K562 (cell line): ENCODE data around the gene CARD11. TPM values are rescaled to one million over a fixed set of nuclear protein-coding genes. Genes with fewer than 3 reads are reported as not detected.

Experiments
- CCAR2 ChIP-seq: fragments of 200-400 bp; formaldehyde crosslinking; IDR thresholded peaks from 2 replicates; pipeline ENCODE4 v1.6.1; 2017; ENCODE audit warnings: mild to moderate bottlenecking, low read depth, low read length
- CREM ChIP-seq: IDR thresholded peaks from 2 replicates; pipeline ENCODE4 v1.6.1; 2014; ENCODE audit warnings: antibody characterized with exemption, low read depth
- E2F3 ChIP-seq: fragments of 250-450 bp; sonication (Bioruptor Pico); IDR thresholded peaks from 2 replicates; pipeline ENCODE4 v1.4.0; 2020; ENCODE audit warnings: mild to moderate bottlenecking
- E2F6 ChIP-seq, 2 experiments: IDR thresholded peaks; 2 replicates each; pipeline ENCODE4 v1.6.1; 2011; ENCODE audit warnings: borderline replicate concordance in 1 of 2, control low read depth in 1 of 2, low read depth in 1 of 2, low read length in 1 of 2, mild to moderate bottlenecking in 1 of 2, mixed read lengths in 1 of 2, moderate library complexity in 1 of 2; ENCODE audit not compliant: insufficient read depth in 1 of 2, insufficient read length in 1 of 2, poor library complexity in 1 of 2, severe bottlenecking in 1 of 2; ENCODE audit errors: extremely low read depth in 1 of 2
- KLF10 ChIP-seq: fragments of 250-450 bp; sonication (Bioruptor Pico); IDR thresholded peaks from 2 replicates; pipeline ENCODE4 v1.6.1; 2021; ENCODE audit warnings: matching md5 sums
- KLF13 ChIP-seq: fragments of 450-650 bp; IDR thresholded peaks from 2 replicates; pipeline ENCODE4 v1.6.1; 2016; ENCODE audit warnings: missing genetic modification characterization, low read depth, mild to moderate bottlenecking, missing compliant biosample characterization, moderate library complexity, borderline replicate concordance
- MAZ ChIP-seq, 2 experiments: fragments of 450-650 bp in 1 of 2; sonication (generic) in 1 of 2; formaldehyde crosslinking; IDR thresholded peaks in 1 of 2; conservative IDR thresholded peaks in 1 of 2; 2 replicates each; pipeline versions ENCODE4 v1.4.0 to v1.5.0; 2020; ENCODE audit warnings: mild to moderate bottlenecking in 1 of 2, missing genetic modification reagents in 1 of 2
- PHB ChIP-seq: fragments of 250-450 bp; sonication (Bioruptor Pico); IDR thresholded peaks from 2 replicates; pipeline ENCODE4 v1.5.0; 2021
- PHF20 ChIP-seq: fragments of 450-650 bp; IDR thresholded peaks from 2 replicates; pipeline ENCODE4 v1.6.1; 2018; ENCODE audit not compliant: partially characterized antibody
- POU5F1 ChIP-seq: fragments of 150-350 bp; IDR thresholded peaks from 2 replicates; pipeline ENCODE4 v1.6.1; 2014; ENCODE audit warnings: borderline replicate concordance, low read length, low read depth, mild to moderate bottlenecking; ENCODE audit not compliant: partially characterized antibody
- PRDM10 ChIP-seq: fragments of 450-650 bp; IDR thresholded peaks from 2 replicates; pipeline ENCODE4 v1.6.1; 2018; ENCODE audit not compliant: partially characterized antibody
- RBM34 ChIP-seq: fragments of 200-400 bp; formaldehyde crosslinking; IDR thresholded peaks from 2 replicates; pipeline ENCODE4 v1.6.1; 2018; ENCODE audit warnings: low read length, borderline replicate concordance; ENCODE audit not compliant: insufficient read depth
- ZBTB11 ChIP-seq, 3 experiments: fragments of 200-800 bp in 1 of 3; fragments of 250-450 bp in 1 of 3; fragments of 450-650 bp in 1 of 3; sonication (Bioruptor Pico) in 1 of 3; sonication (Bioruptor generic) in 1 of 3; formaldehyde crosslinking in 1 of 3; IDR thresholded peaks; 2 replicates each; pipeline versions ENCODE4 v1.6.1 to v1.8.0; 2016 to 2022; ENCODE audit warnings: mild to moderate bottlenecking in 2 of 3, missing genetic modification characterization in 2 of 3, missing compliant biosample characterization in 1 of 3, moderate library complexity in 1 of 3
- ZNF644 ChIP-seq: fragments of 200-800 bp; sonication (Bioruptor generic); IDR thresholded peaks from 2 replicates; pipeline ENCODE4 v1.6.1; 2016; ENCODE audit warnings: low read depth, missing genetic modification characterization, missing compliant biosample characterization
- polyA plus RNA-seq, 8 experiments: library from polyadenylated mRNA; depleted of rRNA in 4 of 8; stranded (reverse) in 5 of 8; unstranded in 3 of 8; fragments of >200 nt; fragmentation: Nextera tagmentation in 2 of 8; fragmentation: Illumina TruSeq in 1 of 8; extraction: Ambion mirVana in 2 of 8; extraction: Trizol in 1 of 8; gene quantifications; 2 replicates each; pipeline versions ENCODE4 v1.2.1 to v1.2.3, GENCODE V29; 2011 to 2014; ENCODE audit warnings: inconsistent platforms in 1 of 8, missing spikeins in 1 of 8
- total RNA-seq, 7 experiments: library from RNA; depleted of rRNA in 6 of 7; stranded (reverse); fragments of >200 nt in 6 of 7; fragmentation: Illumina TruSeq in 2 of 7; extraction: Trizol in 2 of 7; gene quantifications; 2 replicates each; pipeline versions ENCODE4 v1.2.1 to v1.2.3, GENCODE V29; 2011 to 2021; ENCODE audit warnings: low replicate concordance in 1 of 7

CARD11 gene
- total and polyA plus RNA-seq, 9 of the 15 experiments (the other 6 are each of a cell fraction or from before 2014, with no cell fraction given), result 0.07 to 12.8 (median 5.7) TPM

- TF ChIP-seq ZBTB11 (CRISPR knock-in tag; IDR thresholded peaks at IDR 0.05) (no peak), RBM34 (no peak), PRDM10 (peak; percentile 37), KLF13 (tag) (peak; percentile 86), PHB (CRISPR knock-in tag) (no peak), ZNF644 (tag) (no peak), CCAR2 (no peak), POU5F1 (no peak), KLF10 (CRISPR knock-in tag) (no peak), E2F6 (IDR thresholded peaks at IDR 0.05; ENCODE audit: borderline replicate concordance in 1 of 2, extremely low read depth in 1 of 2, insufficient read depth in 1 of 2, insufficient read length in 1 of 2, low read depth in 1 of 2, low read length in 1 of 2, poor library complexity in 1 of 2, severe bottlenecking in 1 of 2) (peak in 1 of 2 experiments; percentile 34), CREM (0 out of 2 replicates have a peak, but pooled peaks have one; percentile 21), E2F3 (no peak), PHF20 (no peak), MAZ (CRISPR knock-in tag; conservative IDR thresholded peaks at IDR 0.05 in 1 of 2, IDR thresholded peaks at IDR 0.05 in 1 of 2) (0 out of 4 replicates have a peak, but pooled peaks of 1 of the 2 experiments have one; percentile 23)
These were observed 22.1 kb upstream of the CARD11 start (continued) for GRCh38 chr7:3065724-3066143.
